Left ventricle myocardium inferior (tissue), 1 donor: Measurements from ENCODE around the gene POU3F3. TPM values are rescaled to one million over a fixed set of nuclear protein-coding genes. Genes with fewer than 3 reads are reported as not detected.

Source experiments
- DNase-seq: peaks from one replicate; pipeline ENCODE4 v3.0.0-alpha.2; 2020
- H3K27ac ChIP-seq: fragments of 200-600 bp; replicated peaks from 2 replicates; pipeline ENCODE4 v1.8.0; 2021
- H3K27me3 ChIP-seq: fragments of 200-600 bp; 2 replicates; pipeline ENCODE4 v1.8.0; 2021; ENCODE audit warnings: low read depth
- H3K36me3 ChIP-seq: fragments of 200-600 bp; 2 replicates; pipeline ENCODE4 v1.8.0; 2021
- H3K4me1 ChIP-seq: fragments of 200-600 bp; 2 replicates; pipeline ENCODE4 v1.8.0; 2021
- H3K4me3 ChIP-seq: fragments of 200-600 bp; 2 replicates; pipeline ENCODE4 v1.8.0; 2021; ENCODE audit warnings: mild to moderate bottlenecking, moderate library complexity
- H3K9me3 ChIP-seq: fragments of 200-600 bp; replicated peaks from 2 replicates; pipeline ENCODE4 v1.8.0; 2021
- intact Hi-C: fragments of 100-400 bp; cut with micrococcal nuclease; formaldehyde crosslinking; loops from one replicate; pipeline ENCODE4 v1.11.0; 2022
- total RNA-seq: library from RNA; stranded (reverse); fragmentation: NEBNext Ultra II Directional; extraction: Animal tissue kit (Norgen Biotek cat#: 25700); gene quantifications from one replicate; pipeline ENCODE4 v1.2.1, GENCODE V29; 2021
- TF ChIP-seq, protein P1 (sequence below): fragments of 200-600 bp; IDR thresholded peaks from 2 replicates; pipeline ENCODE4 v1.8.0; 2021; ENCODE audit warnings: antibody characterized with exemption, mild to moderate bottlenecking, borderline replicate concordance
- donor health status: DM: no; HTN: yes; CAD: no; lungs with severe emphysema.

Gene POU3F3
- total RNA-seq, 1 donor from 2014 or later, result 0.11 TPM

DNA sequence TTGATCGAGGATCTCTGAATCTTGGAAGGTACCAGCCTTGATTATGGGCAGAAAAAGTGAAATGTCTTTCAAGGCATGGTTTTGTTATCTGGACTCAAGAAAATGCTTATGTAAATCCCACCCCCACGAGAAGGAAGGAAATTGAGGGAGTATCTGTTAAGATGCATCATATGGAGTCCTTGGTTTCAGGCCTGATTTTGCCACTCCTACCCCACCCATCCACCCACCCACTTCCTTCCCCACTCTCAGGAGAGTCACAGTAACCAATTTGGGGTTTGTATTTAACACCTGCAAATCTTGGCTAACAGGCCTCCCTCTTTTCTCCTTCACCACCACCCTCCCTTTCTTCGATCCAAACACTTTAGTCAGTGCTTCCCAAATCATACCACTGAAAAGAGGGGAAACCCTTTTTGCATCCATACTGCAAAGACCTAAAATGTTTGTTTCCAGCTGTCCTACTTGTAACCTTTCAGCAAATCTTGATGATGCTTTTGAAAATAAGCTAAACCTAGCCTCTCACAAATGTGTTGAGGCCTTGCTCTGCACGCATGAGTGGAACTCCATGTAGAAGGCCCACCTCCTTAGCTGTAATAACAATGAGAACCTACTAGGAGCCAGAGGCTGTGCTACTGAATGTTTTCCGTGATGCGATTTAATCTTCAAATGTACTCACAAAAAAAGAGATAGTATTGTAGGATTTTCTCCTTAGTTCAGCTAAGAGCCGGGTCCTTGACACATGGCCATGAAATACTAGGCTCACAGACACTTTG lies 34.8 kb downstream of the POU3F3 start:
- no peak overlapping the region for H3K4me3 ChIP-seq
- H3K27ac ChIP-seq, result no peak overlapping the region
- TF ChIP-seq, protein P1, sequence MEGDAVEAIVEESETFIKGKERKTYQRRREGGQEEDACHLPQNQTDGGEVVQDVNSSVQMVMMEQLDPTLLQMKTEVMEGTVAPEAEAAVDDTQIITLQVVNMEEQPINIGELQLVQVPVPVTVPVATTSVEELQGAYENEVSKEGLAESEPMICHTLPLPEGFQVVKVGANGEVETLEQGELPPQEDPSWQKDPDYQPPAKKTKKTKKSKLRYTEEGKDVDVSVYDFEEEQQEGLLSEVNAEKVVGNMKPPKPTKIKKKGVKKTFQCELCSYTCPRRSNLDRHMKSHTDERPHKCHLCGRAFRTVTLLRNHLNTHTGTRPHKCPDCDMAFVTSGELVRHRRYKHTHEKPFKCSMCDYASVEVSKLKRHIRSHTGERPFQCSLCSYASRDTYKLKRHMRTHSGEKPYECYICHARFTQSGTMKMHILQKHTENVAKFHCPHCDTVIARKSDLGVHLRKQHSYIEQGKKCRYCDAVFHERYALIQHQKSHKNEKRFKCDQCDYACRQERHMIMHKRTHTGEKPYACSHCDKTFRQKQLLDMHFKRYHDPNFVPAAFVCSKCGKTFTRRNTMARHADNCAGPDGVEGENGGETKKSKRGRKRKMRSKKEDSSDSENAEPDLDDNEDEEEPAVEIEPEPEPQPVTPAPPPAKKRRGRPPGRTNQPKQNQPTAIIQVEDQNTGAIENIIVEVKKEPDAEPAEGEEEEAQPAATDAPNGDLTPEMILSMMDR, result no peak
- no peaks in the 10 kb centered on the region for H3K4me1 ChIP-seq
- H3K27me3 ChIP-seq, result peaks cover 79% of the 10 kb centered on the region
- no peak for DNase-seq
- no peaks in the 10 kb centered on the region for H3K9me3 ChIP-seq
- H3K36me3 ChIP-seq, result no peaks in the 10 kb centered on the region
- intact Hi-C loops, result no loop called here

DNA sequence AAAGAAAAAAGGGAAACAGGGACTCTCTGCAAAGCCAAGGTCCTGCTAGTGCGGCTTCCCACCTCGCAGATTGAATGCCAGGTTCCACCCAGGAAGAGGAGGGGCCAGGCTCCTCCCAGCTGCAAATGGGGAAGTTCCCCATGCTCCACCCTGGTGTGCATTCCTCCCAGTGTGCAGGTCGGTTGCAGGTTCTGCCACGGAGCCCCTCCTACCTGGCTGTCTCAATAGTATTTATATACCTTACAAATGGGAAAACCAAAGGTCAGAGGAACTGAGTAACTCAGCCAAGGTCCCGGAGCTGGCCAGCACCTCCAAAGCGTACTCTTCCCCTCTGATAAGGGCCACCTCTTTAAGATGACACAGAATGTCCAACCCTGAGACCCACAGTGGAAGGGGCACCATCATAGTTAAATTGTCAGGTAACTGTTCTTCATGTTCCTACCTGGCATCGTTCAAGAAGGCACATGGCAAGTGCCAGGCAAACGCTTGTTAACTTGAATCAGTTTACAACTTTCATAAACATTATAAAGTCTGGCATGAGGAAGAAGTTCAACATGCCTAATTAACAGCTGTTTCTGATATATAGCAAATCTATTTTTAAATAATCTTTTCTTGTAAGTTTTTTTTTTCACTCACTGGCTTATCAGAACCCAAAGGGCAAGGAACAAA lies 35.5 kb downstream of the POU3F3 start:
- TF ChIP-seq, protein P1, result no peak
- H3K27ac ChIP-seq, result no peak overlapping the region
- H3K9me3 ChIP-seq, result no peaks in the 10 kb centered on the region
- no peaks in the 10 kb centered on the region for H3K36me3 ChIP-seq
- peaks cover 78% of the 10 kb centered on the region for H3K27me3 ChIP-seq
- intact Hi-C loops, result no loop called here
- DNase-seq, result no peak
- H3K4me1 ChIP-seq, result no peaks in the 10 kb centered on the region
- H3K4me3 ChIP-seq, result no peak overlapping the region

GRCh38 chr2:104889960-104890684 lies 36.2 kb downstream of the POU3F3 start:
- DNase-seq, result no peak
- TF ChIP-seq, protein P1, result no peak
- Histone ChIP-seq H3K4me1 (no peaks in the 10 kb centered on the region), H3K4me3 (no peak overlapping the region), H3K9me3 (no peaks in the 10 kb centered on the region), H3K27ac (no peak overlapping the region), H3K27me3 (peaks cover 75% of the 10 kb centered on the region), H3K36me3 (no peaks in the 10 kb centered on the region)
- intact Hi-C loops, result no loop called here

DNA sequence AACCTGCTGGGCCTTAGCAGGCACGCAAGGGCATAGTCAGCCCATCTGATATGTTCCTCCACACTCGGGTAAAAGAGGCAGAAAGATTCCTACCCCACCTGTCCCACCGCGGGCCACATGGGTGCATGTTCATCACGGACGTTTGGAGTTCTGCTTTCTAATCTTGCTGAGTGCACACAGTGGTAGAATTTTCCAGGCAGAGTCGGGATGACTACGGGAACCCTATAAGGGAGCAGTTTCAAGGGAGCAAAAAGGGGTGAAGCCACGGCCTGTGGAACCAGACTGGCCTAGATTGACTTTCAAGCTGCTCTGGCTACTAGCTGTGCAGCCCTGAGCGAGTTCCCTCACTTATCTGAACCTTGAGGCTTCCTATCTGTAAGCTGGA lies 36.8 kb downstream of the POU3F3 start:
- DNase-seq, result no peak
- Histone ChIP-seq H3K36me3 (no peaks in the 10 kb centered on the region), H3K27ac (no peak overlapping the region), H3K4me1 (no peaks in the 10 kb centered on the region), H3K9me3 (peaks cover 2% of the 10 kb centered on the region), H3K4me3 (no peak overlapping the region), H3K27me3 (peaks cover 70% of the 10 kb centered on the region)
- intact Hi-C loops, result no loop called here
- TF ChIP-seq, protein P1, result no peak

DNA sequence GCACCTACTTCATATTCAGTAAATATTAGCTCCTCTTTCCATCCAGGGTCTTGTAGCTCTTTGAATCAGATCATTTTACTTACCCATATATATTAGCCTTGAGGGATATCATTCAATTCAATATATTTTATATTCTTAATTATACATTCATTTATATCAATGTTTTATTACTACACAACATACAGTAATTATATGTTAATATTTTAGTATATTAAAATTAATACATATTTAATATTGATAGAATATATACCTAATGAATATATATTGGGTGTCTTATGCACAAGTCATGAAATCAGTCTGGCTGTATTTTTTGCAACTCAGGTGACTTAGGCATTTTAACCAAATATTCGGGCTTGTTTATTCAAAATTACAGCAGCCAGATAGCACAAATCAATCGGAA lies 37.2 kb downstream of the POU3F3 start:
- TF ChIP-seq, protein P1, result no peak
- Histone ChIP-seq H3K4me3 (no peak overlapping the region), H3K36me3 (no peaks in the 10 kb centered on the region), H3K9me3 (peaks cover 7% of the 10 kb centered on the region), H3K27ac (no peak overlapping the region), H3K4me1 (no peaks in the 10 kb centered on the region), H3K27me3 (peaks cover 70% of the 10 kb centered on the region)
- no peak for DNase-seq
- intact Hi-C loops, result no loop called here
